ENCODE results near the gene AOX1.

GRCh38 chr2:200679535-200679934 lies 93.7 kb downstream of the AOX1 start:
- TF ChIP-seq, protein P1, sequence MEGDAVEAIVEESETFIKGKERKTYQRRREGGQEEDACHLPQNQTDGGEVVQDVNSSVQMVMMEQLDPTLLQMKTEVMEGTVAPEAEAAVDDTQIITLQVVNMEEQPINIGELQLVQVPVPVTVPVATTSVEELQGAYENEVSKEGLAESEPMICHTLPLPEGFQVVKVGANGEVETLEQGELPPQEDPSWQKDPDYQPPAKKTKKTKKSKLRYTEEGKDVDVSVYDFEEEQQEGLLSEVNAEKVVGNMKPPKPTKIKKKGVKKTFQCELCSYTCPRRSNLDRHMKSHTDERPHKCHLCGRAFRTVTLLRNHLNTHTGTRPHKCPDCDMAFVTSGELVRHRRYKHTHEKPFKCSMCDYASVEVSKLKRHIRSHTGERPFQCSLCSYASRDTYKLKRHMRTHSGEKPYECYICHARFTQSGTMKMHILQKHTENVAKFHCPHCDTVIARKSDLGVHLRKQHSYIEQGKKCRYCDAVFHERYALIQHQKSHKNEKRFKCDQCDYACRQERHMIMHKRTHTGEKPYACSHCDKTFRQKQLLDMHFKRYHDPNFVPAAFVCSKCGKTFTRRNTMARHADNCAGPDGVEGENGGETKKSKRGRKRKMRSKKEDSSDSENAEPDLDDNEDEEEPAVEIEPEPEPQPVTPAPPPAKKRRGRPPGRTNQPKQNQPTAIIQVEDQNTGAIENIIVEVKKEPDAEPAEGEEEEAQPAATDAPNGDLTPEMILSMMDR (IDR thresholded peaks at IDR 0.05; ENCODE audit: low read length): no peak
- TF ChIP-seq EZH2 (optimal IDR thresholded peaks at IDR 0.05; ENCODE audit: low read depth, low read length): no peak
- TF ChIP-seq EZH2phosphoT487 (IDR thresholded peaks at IDR 0.05; ENCODE audit: low read length): no peak

Measured in MM.1S (cell line).